Measurements from ENCODE around the gene HTR3A. TPM values are rescaled to one million over a fixed set of nuclear protein-coding genes. Genes with fewer than 3 reads are reported as not detected.
A peak's percentile ranks its signal among the peaks of the same experiment; 100 is the strongest.

The HTR3A gene
- total RNA-seq, 6 experiments from 2014 or later = not detected

DNA sequence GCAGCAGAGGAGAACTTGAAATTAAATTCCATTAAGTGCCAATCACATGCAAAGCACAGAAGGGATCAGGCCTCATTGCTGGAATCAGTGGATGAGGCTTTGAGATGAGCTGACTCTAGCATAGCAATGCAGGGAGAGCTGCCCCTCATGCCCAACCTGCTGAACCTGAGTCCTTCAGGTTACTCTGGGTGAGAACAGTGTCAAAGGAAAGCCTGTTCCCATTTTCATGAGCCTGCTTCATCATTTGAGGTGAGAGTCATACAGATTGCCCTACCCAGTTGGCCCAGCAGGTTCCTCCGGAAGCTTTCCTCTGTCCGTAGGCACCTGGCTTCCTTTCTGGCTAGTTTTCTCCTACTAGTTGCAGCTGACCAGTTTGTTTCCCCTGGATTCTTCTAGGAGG is 58.7 kb downstream of the HTR3A start:
- no peak for DNase-seq
- no peak overlapping the region for H3K4me3 Mint-ChIP-seq
- H3K9me3 Mint-ChIP-seq = no peaks in the 10 kb centered on the region
- peaks cover 41% of the 10 kb centered on the region for H3K27me3 Mint-ChIP-seq (ENCODE audit: insufficient read depth)
- no peak overlapping the region for H3K27ac Mint-ChIP-seq
- H3K36me3 Mint-ChIP-seq (ENCODE audit: low read depth) = no peaks in the 10 kb centered on the region
- no peak for TF ChIP-seq CTCF (IDR thresholded peaks at IDR 0.05)
- peaks cover 7% of the 10 kb centered on the region for H3K4me1 Mint-ChIP-seq (ENCODE audit: low read depth)

DNA sequence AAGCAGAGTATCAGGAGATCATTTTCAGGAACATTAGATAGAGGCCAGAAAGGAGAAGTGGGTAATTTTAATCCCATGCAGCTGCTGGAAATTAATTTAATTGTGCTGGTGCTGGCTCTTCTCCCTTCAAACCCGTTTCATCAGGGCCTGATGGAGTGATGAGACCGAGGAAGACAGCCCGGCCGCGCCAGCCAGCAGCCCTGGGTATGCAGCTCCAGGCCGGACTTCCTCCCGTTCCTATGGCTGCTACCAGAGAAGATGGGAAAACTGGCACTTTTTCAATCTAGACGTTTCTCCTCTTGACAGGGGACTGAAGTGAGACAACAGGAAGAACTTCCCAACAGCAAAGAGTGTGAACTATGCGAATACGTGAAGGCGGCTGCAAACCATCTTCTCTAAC is 60.0 kb downstream of the HTR3A start:
- no peak for DNase-seq
- no peak for TF ChIP-seq CTCF (IDR thresholded peaks at IDR 0.05)
- Mint-ChIP-seq H3K27me3 (ENCODE audit: insufficient read depth) (peaks cover 43% of the 10 kb centered on the region), H3K36me3 (ENCODE audit: low read depth) (no peaks in the 10 kb centered on the region), H3K27ac (no peak overlapping the region), H3K4me1 (ENCODE audit: low read depth) (peaks cover 7% of the 10 kb centered on the region), H3K4me3 (no peak overlapping the region), H3K9me3 (no peaks in the 10 kb centered on the region)

DNA sequence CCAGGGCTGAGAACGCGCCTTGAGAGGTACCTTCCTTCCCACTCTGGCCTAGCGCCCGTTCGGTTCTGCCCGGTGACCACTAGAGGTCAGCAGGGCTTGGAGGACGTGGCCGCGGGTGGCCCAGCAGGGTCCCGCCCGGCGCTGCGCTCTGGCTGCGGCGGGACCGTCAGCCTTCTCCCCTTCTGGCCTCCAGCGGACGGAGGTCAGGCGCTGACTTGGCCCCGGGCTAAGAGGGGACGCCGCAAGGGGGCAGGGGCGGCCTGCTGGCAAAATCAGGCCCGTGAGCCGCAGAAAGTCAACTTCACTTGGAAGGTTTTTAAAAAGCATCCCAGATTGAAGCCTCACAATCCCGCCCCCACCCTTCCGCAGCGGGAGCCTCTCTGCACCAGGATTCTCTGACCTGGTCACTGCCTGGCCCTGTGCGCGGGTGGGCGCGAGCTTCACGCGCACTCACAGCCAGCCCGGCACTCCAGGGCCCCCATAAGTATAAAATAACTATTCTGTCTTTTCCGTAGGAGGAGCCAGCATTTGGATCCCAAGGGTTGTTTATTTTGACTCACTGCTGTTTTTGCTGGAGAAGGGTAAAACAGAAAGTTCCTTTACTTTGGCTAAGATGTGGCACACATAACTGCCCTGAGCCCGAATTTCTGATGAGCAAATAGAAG is 61.4 kb downstream of the HTR3A start:
- no peak overlapping the region for H3K27ac Mint-ChIP-seq
- DNase-seq = peak; percentile 28
- H3K4me3 Mint-ChIP-seq = peak overlapping the region; percentile 74
- TF ChIP-seq CTCF (IDR thresholded peaks at IDR 0.05) = peak; percentile 91
- H3K36me3 Mint-ChIP-seq (ENCODE audit: low read depth) = no peaks in the 10 kb centered on the region
- peaks cover 14% of the 10 kb centered on the region for H3K4me1 Mint-ChIP-seq (ENCODE audit: low read depth)
- no peaks in the 10 kb centered on the region for H3K9me3 Mint-ChIP-seq
- H3K27me3 Mint-ChIP-seq (ENCODE audit: insufficient read depth) = peaks cover 34% of the 10 kb centered on the region

- peak overlapping the region; percentile 74; the same call in 1 of the 2 replicates for H3K4me3 Mint-ChIP-seq
- H3K27ac Mint-ChIP-seq = no peak overlapping the region
- H3K4me1 Mint-ChIP-seq (ENCODE audit: low read depth) = peaks cover 14% of the 10 kb centered on the region
- DNase-seq = no peak
- no peaks in the 10 kb centered on the region for H3K9me3 Mint-ChIP-seq
- TF ChIP-seq CTCF (IDR thresholded peaks at IDR 0.05) = no peak
- peaks cover 27% of the 10 kb centered on the region for H3K27me3 Mint-ChIP-seq (ENCODE audit: insufficient read depth)
- no peaks in the 10 kb centered on the region for H3K36me3 Mint-ChIP-seq (ENCODE audit: low read depth)
Measured at GRCh38 chr11:114036958-114037357, 62.0 kb downstream of the HTR3A start.

- no peak overlapping the region for H3K27ac Mint-ChIP-seq
- H3K4me1 Mint-ChIP-seq (ENCODE audit: low read depth) = peaks cover 14% of the 10 kb centered on the region
- no peak overlapping the region for H3K4me3 Mint-ChIP-seq
- H3K36me3 Mint-ChIP-seq (ENCODE audit: low read depth) = no peaks in the 10 kb centered on the region
- no peak for DNase-seq
- no peaks in the 10 kb centered on the region for H3K9me3 Mint-ChIP-seq
- H3K27me3 Mint-ChIP-seq (ENCODE audit: insufficient read depth) = peaks cover 34% of the 10 kb centered on the region
- TF ChIP-seq CTCF (IDR thresholded peaks at IDR 0.05) = no peak
Measured at GRCh38 chr11:114039551-114039950, 64.6 kb downstream of the HTR3A start.

Other genes with a start within 250 kb of the HTR3A start
- 10 to 100 TPM; 15.8 to 21.2 (median 18.1) TPM for gene ZW10, start 201.4 kb upstream of the HTR3A start, total RNA-seq (2021; fragmentation: NEBNext Ultra II Directional; extraction: Animal tissue kit (Norgen Biotek cat#: 25700))
- gene CLDN25, start 195.3 kb upstream of the HTR3A start, total RNA-seq (2021; fragmentation: NEBNext Ultra II Directional; extraction: Animal tissue kit (Norgen Biotek cat#: 25700)) = not detected
- 10 to 100 TPM; 15.4 to 21.5 (median 17.8) TPM for gene USP28, start 99.5 kb upstream of the HTR3A start, total RNA-seq (2021; fragmentation: NEBNext Ultra II Directional; extraction: Animal tissue kit (Norgen Biotek cat#: 25700))
- not detected for gene HTR3B, start 70.3 kb upstream of the HTR3A start, total RNA-seq (2021; fragmentation: NEBNext Ultra II Directional; extraction: Animal tissue kit (Norgen Biotek cat#: 25700))
- not detected for gene ZBTB16, start 84.6 kb downstream of the HTR3A start, total RNA-seq (2021; fragmentation: NEBNext Ultra II Directional; extraction: Animal tissue kit (Norgen Biotek cat#: 25700))

Measured in HFFc6 (cell line).